ENCODE measurements around the gene GPD2. TPM values are rescaled to one million over a fixed set of nuclear protein-coding genes. Genes with fewer than 3 reads are reported as not detected.

Gene GPD2
- total and polyA plus RNA-seq, 12 donors, result 4.5 to 33.8 (median 14.5) TPM

GRCh38 chr2:156585457-156585856, 149.3 kb downstream of the GPD2 start:
- Histone ChIP-seq H3K27ac (no peak overlapping the region), H3K9me3 (replicated peaks in 1 of 3) (no peaks in the 10 kb centered on the region), H3K4me1 (replicated peaks in 1 of 2) (no peaks in the 10 kb centered on the region), H3K36me3 (replicated peaks in 1 of 2) (no peaks in the 10 kb centered on the region), H3K27me3 (no peaks in the 10 kb centered on the region), H3K4me3 (no peak overlapping the region)
- 91 to 96% (median 94%) methylated on average over 1 of the region's 1 CpG for WGBS, 4 donors
- no peak for DNase-seq
- intact Hi-C loops (cut with DNase I), result loop anchor here in 1 of 2 donors (10.0 kb wide), 1 partner anchor 151 kb away; the partner anchor contains the start of gene GPD2
- TF ChIP-seq CTCF (IDR thresholded peaks at IDR 0.05), result no peak
- TF ChIP-seq POLR2A (IDR thresholded peaks at IDR 0.05), result no peak

- DNase-seq, result no peak
- Histone ChIP-seq H3K27ac (no peak overlapping the region), H3K9me3 (replicated peaks in 1 of 3) (no peaks in the 10 kb centered on the region), H3K27me3 (no peaks in the 10 kb centered on the region), H3K4me1 (replicated peaks in 1 of 2) (no peaks in the 10 kb centered on the region), H3K36me3 (replicated peaks in 1 of 2) (no peaks in the 10 kb centered on the region), H3K4me3 (no peak overlapping the region)
- intact Hi-C loops (cut with DNase I), result loop anchor here in 1 of 2 donors (10.0 kb wide), 1 partner anchor 152 kb away; the partner anchor contains the start of gene GPD2
- TF ChIP-seq CTCF (IDR thresholded peaks at IDR 0.05), result no peak
- TF ChIP-seq POLR2A (IDR thresholded peaks at IDR 0.05), result no peak
- 89 to 95% (median 93%) methylated on average over 2 of the region's 2 CpGs for WGBS, 4 donors
Measured at GRCh38 chr2:156586621-156587020, 150.4 kb downstream of the GPD2 start.

- Histone ChIP-seq H3K27me3 (no peaks in the 10 kb centered on the region), H3K9me3 (replicated peaks in 1 of 3) (no peaks in the 10 kb centered on the region), H3K4me3 (no peak overlapping the region), H3K4me1 (replicated peaks in 1 of 2) (no peaks in the 10 kb centered on the region), H3K27ac (no peak overlapping the region), H3K36me3 (replicated peaks in 1 of 2) (no peaks in the 10 kb centered on the region)
- TF ChIP-seq POLR2A (IDR thresholded peaks at IDR 0.05), result no peak
- peak; percentile 22 to 57 (median 50) for TF ChIP-seq CTCF (IDR thresholded peaks at IDR 0.05)
- DNase-seq, result peak in 4 of 7 donors; percentile 21 to 46 (median 28)
- intact Hi-C loops (cut with DNase I), result loop anchor here in 1 of 2 donors (10.0 kb wide), 1 partner anchor 155 kb away; the partner anchor contains the start of gene GPD2
- 35 to 39% (median 36%) methylated on average over 10 of the region's 10 CpGs for WGBS, 4 donors
Measured at GRCh38 chr2:156589381-156590079, 153.4 kb downstream of the GPD2 start.

- no peaks in the 10 kb centered on the region for H3K36me3 ChIP-seq (replicated peaks in 1 of 2)
- no peak overlapping the region for H3K4me3 ChIP-seq
- no peaks in the 10 kb centered on the region for H3K9me3 ChIP-seq (replicated peaks in 1 of 3)
- H3K27ac ChIP-seq, result no peak overlapping the region
- TF ChIP-seq POLR2A (IDR thresholded peaks at IDR 0.05) (no peak), CTCF (IDR thresholded peaks at IDR 0.05) (no peak)
- DNase-seq, result no peak
- 49 to 62% (median 57%) methylated on average over 2 of the region's 2 CpGs for WGBS, 4 donors
- intact Hi-C loops (cut with DNase I), result no loop called here
- H3K4me1 ChIP-seq (replicated peaks in 1 of 2), result no peaks in the 10 kb centered on the region
- no peaks in the 10 kb centered on the region for H3K27me3 ChIP-seq
Measured at GRCh38 chr2:156590085-156590739, 154.0 kb downstream of the GPD2 start.
